Sigmoid colon (tissue), 7 donors: ENCODE measurements around the gene TANK. TPM values are rescaled to one million over a fixed set of nuclear protein-coding genes. Genes with fewer than 3 reads are reported as not detected.

Source experiments
- DNase-seq: peaks from one replicate; pipeline ENCODE4 v3.0.0-alpha.2; 2019
- H3K27ac ChIP-seq, 4 donors: fragments of 200-600 bp; sonication (generic); one replicate each; pipeline ENCODE4 v1.5.1; 2016 to 2019; ENCODE audit warnings: mild to moderate bottlenecking in 1 of 4
- H3K27me3 ChIP-seq, 3 donors: fragments of 200-600 bp; sonication (generic); one replicate each; pipeline ENCODE4 v1.5.1; 2019; ENCODE audit warnings: mild to moderate bottlenecking in 1 of 3
- H3K36me3 ChIP-seq, 4 donors: fragments of 200-600 bp; sonication (generic); one replicate each; pipeline ENCODE4 v1.5.1; 2016 to 2019
- H3K4me1 ChIP-seq, 4 donors: fragments of 200-600 bp; sonication (generic); one replicate each; pipeline ENCODE4 v1.5.1; 2017 to 2019
- H3K4me3 ChIP-seq, 4 donors: fragments of 200-600 bp; sonication (generic); one replicate each; pipeline ENCODE4 v1.5.1; 2017 to 2019; ENCODE audit warnings: mild to moderate bottlenecking in 2 of 4, moderate library complexity in 1 of 4
- H3K9me3 ChIP-seq, 4 donors: fragments of 200-600 bp in 3 of 4; sonication (generic) in 3 of 4; one replicate each; pipeline versions ENCODE4 v1.5.1 to v1.6.1; 2013 to 2019
- CTCF ChIP-seq, 4 experiments: fragments of 450-650 bp in 3 of 4; fragments of 200-600 bp in 1 of 4; IDR thresholded peaks; one replicate each; pipeline ENCODE4 v1.5.1; 2016 to 2019; ENCODE audit warnings: antibody characterized with exemption in 4 of 4, mild to moderate bottlenecking in 3 of 4, moderate library complexity in 2 of 4
- EP300 ChIP-seq, 4 donors: sonication (generic); formaldehyde crosslinking; IDR thresholded peaks; one replicate each; pipeline ENCODE4 v1.6.1; 2017; ENCODE audit warnings: antibody characterized with exemption in 4 of 4
- POLR2A ChIP-seq, 2 donors: fragments of 450-650 bp; IDR thresholded peaks; one replicate each; pipeline ENCODE4 v1.6.1; 2016; ENCODE audit warnings: antibody characterized with exemption in 2 of 2, mild to moderate bottlenecking in 2 of 2, moderate library complexity in 2 of 2
- POLR2AphosphoS5 ChIP-seq, 4 donors: sonication (generic); formaldehyde crosslinking; IDR thresholded peaks; one replicate each; pipeline ENCODE4 v1.6.1; 2017; ENCODE audit warnings: antibody characterized with exemption in 4 of 4
- WGBS, 2 donors: extraction: QIAGEN DNeasy Blood & Tissue Kit; methylation state at CpG; one replicate each; pipeline ENCODE4 v1.1.7; 2013; 5-methylcytosine and 5-hydroxymethylcytosine counted together
- intact Hi-C: fragments of 100-400 bp; cut with DNase I; formaldehyde crosslinking; loops from one replicate; pipeline ENCODE4 v1.15.1; 2023
- polyA plus RNA-seq, 3 donors: library from polyadenylated mRNA; stranded (reverse); fragments of 200-250 nt; gene quantifications; one replicate each; pipeline ENCODE4 v1.2.3, GENCODE V29; 2013
- total RNA-seq, 4 donors: library from RNA; depleted of rRNA; stranded (reverse); fragments of >200 nt; gene quantifications; one replicate each; pipeline ENCODE4 v1.1.0, GENCODE V29; 2016
- donor health status: healthy with polysubstance abuse.
- donor health status: Bipolar disorder and iron deficiency.
- donor health status: healthy.

The TANK gene
- total and polyA plus RNA-seq, 7 donors: 35.2 to 82.8 (median 52.9) TPM

GRCh38 chr2:161232571-161232970 lies 72.3 kb downstream of the TANK start:
- Histone ChIP-seq H3K36me3 (peaks cover 0 to 60% (median 11%) of the 10 kb centered on the region in 4 donors), H3K27ac (no peak overlapping the region), H3K4me3 (no peak overlapping the region), H3K27me3 (no peaks in the 10 kb centered on the region), H3K9me3 (no peaks in the 10 kb centered on the region), H3K4me1 (peaks cover 0 to 11% (median 6%) of the 10 kb centered on the region in 4 donors)
- intact Hi-C loops: no loop called here
- TF ChIP-seq CTCF (IDR thresholded peaks at IDR 0.05): no peak
- TF ChIP-seq EP300 (IDR thresholded peaks at IDR 0.05): no peak
- TF ChIP-seq POLR2AphosphoS5 (IDR thresholded peaks at IDR 0.05): no peak
- no peak for TF ChIP-seq POLR2A (IDR thresholded peaks at IDR 0.05)
- DNase-seq: no peak

GRCh38 chr2:161233858-161234431 lies 73.7 kb downstream of the TANK start:
- TF ChIP-seq POLR2AphosphoS5 (IDR thresholded peaks at IDR 0.05): no peak
- TF ChIP-seq EP300 (IDR thresholded peaks at IDR 0.05): no peak
- DNase-seq: no peak
- Histone ChIP-seq H3K27ac (no peak overlapping the region), H3K27me3 (no peaks in the 10 kb centered on the region), H3K4me1 (peaks cover 0 to 23% (median 10%) of the 10 kb centered on the region in 4 donors), H3K9me3 (no peaks in the 10 kb centered on the region), H3K36me3 (peaks cover 0 to 46% (median 5%) of the 10 kb centered on the region in 4 donors), H3K4me3 (no peak overlapping the region)
- intact Hi-C loops: no loop called here
- 80 to 81% methylated on average over 2 of the region's 2 CpGs for WGBS, 2 donors

- H3K36me3 ChIP-seq: peaks cover 0 to 40% (median 5%) of the 10 kb centered on the region in 4 donors
- no peak overlapping the region for H3K4me3 ChIP-seq
- no peak overlapping the region for H3K27ac ChIP-seq
- intact Hi-C loops: no loop called here
- H3K9me3 ChIP-seq: no peaks in the 10 kb centered on the region
- no peaks in the 10 kb centered on the region for H3K27me3 ChIP-seq
- TF ChIP-seq POLR2AphosphoS5 (IDR thresholded peaks at IDR 0.05): no peak
- no peak for TF ChIP-seq POLR2A (IDR thresholded peaks at IDR 0.05)
- no peak for DNase-seq
- WGBS, 2 donors: 89 to 90% methylated on average over 2 of the region's 2 CpGs
- H3K4me1 ChIP-seq: peaks cover 0 to 25% (median 10%) of the 10 kb centered on the region in 4 donors
Observed at GRCh38 chr2:161234627-161235026, 74.4 kb downstream of the TANK start.

GRCh38 chr2:161237392-161238264 lies 77.4 kb downstream of the TANK start:
- Histone ChIP-seq H3K9me3 (no peaks in the 10 kb centered on the region), H3K4me3 (peak overlapping the region; percentile 24 to 67 (median 58)), H3K36me3 (peaks cover 0 to 13% (median 0%) of the 10 kb centered on the region in 4 donors), H3K27me3 (no peaks in the 10 kb centered on the region), H3K27ac (peak overlapping the region in 3 of 4 donors; percentile 70 to 72 (median 71)), H3K4me1 (peaks cover 0 to 25% (median 10%) of the 10 kb centered on the region in 4 donors)
- DNase-seq: peak; percentile 88
- no peak for TF ChIP-seq CTCF (IDR thresholded peaks at IDR 0.05)
- no peak for TF ChIP-seq POLR2A (IDR thresholded peaks at IDR 0.05)
- TF ChIP-seq POLR2AphosphoS5 (IDR thresholded peaks at IDR 0.05): peak in 3 of 4 donors; percentile 28 to 61 (median 50)
- TF ChIP-seq EP300 (IDR thresholded peaks at IDR 0.05): no peak
- WGBS, 2 donors: 4 to 6% methylated on average over 49 of the region's 49 CpGs
- intact Hi-C loops: no loop called here

- peak overlapping the region; percentile 24 to 67 (median 58) for H3K4me3 ChIP-seq
- no peak for TF ChIP-seq CTCF (IDR thresholded peaks at IDR 0.05)
- TF ChIP-seq POLR2AphosphoS5 (IDR thresholded peaks at IDR 0.05): no peak
- TF ChIP-seq EP300 (IDR thresholded peaks at IDR 0.05): no peak
- TF ChIP-seq POLR2A (IDR thresholded peaks at IDR 0.05): no peak
- H3K36me3 ChIP-seq: peaks cover 0 to 12% (median 0%) of the 10 kb centered on the region in 4 donors
- intact Hi-C loops: no loop called here
- no peaks in the 10 kb centered on the region for H3K9me3 ChIP-seq
- DNase-seq: no peak
- H3K27me3 ChIP-seq: no peaks in the 10 kb centered on the region
- 0 to 1% methylated on average over 16 of the region's 16 CpGs for WGBS, 2 donors
- H3K4me1 ChIP-seq: peaks cover 0 to 25% (median 10%) of the 10 kb centered on the region in 4 donors
- peak overlapping the region; percentile 41 to 72 (median 70) for H3K27ac ChIP-seq
Observed at GRCh38 chr2:161238265-161238559, 78.0 kb downstream of the TANK start.
